Cerebellar cortex (tissue), 1 donor: ENCODE measurements around the gene NOP56.

Experiments used
- DNase-seq: peaks from one replicate; pipeline ENCODE4 v3.0.0-alpha.2; 2015; ENCODE audit warnings: low spot score

Gene NOP56

GRCh38 chr20:2651772-2652723, at the start of gene NOP56:
Gene NOP56, plus strand, starts transcription at chr20:2652632. Its CDS starts 29 bp downstream, at chr20:2652661.
- DNase-seq, result peak; percentile 85

GRCh38 chr20:2602746-2603145, 49.7 kb upstream of the NOP56 start:
- no peak for DNase-seq

GRCh38 chr20:2603816-2604505, 48.5 kb upstream of the NOP56 start:
- no peak for DNase-seq

- no peak for DNase-seq
These were observed 48.0 kb upstream of the NOP56 start for GRCh38 chr20:2604506-2604835.

- DNase-seq, result no peak
These were observed 45.9 kb upstream of the NOP56 start for GRCh38 chr20:2606507-2607006.

GRCh38 chr20:2610326-2610725, 42.1 kb upstream of the NOP56 start:
- DNase-seq, result no peak

GRCh38 chr20:2610941-2611720, 41.3 kb upstream of the NOP56 start:
- no peak for DNase-seq

GRCh38 chr20:2612073-2612472, 40.4 kb upstream of the NOP56 start:
- DNase-seq, result no peak

GRCh38 chr20:2616634-2617033, 35.8 kb upstream of the NOP56 start:
- no peak for DNase-seq

GRCh38 chr20:2617099-2617714, 35.2 kb upstream of the NOP56 start:
- DNase-seq, result no peak

GRCh38 chr20:2618815-2619214, 33.6 kb upstream of the NOP56 start:
- no peak for DNase-seq

- no peak for DNase-seq
These were observed 33.1 kb upstream of the NOP56 start for GRCh38 chr20:2619337-2619736.

- no peak for DNase-seq
These were observed 32.4 kb upstream of the NOP56 start for GRCh38 chr20:2619961-2620595.

GRCh38 chr20:2624190-2624589, 28.2 kb upstream of the NOP56 start:
- DNase-seq, result no peak

- no peak for DNase-seq
These were observed 27.4 kb upstream of the NOP56 start for GRCh38 chr20:2625062-2625461.

- no peak for DNase-seq
These were observed 25.4 kb upstream of the NOP56 start for GRCh38 chr20:2626853-2627541.

- DNase-seq, result no peak
These were observed 21.2 kb upstream of the NOP56 start for GRCh38 chr20:2631228-2631627.

- no peak for DNase-seq
These were observed 19.1 kb upstream of the NOP56 start for GRCh38 chr20:2633381-2633780.

- no peak for DNase-seq
These were observed 15.2 kb upstream of the NOP56 start for GRCh38 chr20:2637246-2637645.

- DNase-seq, result no peak
These were observed 12.2 kb upstream of the NOP56 start for GRCh38 chr20:2640260-2640659.

GRCh38 chr20:2640899-2641298, 11.5 kb upstream of the NOP56 start:
- DNase-seq, result no peak
